ENCODE measurements around the gene ARMC2. TPM values are rescaled to one million over a fixed set of nuclear protein-coding genes. Genes with fewer than 3 reads are reported as not detected.
"Not testable (repeated sequence)": the region's sequence is repeated elsewhere in the genome, so short reads cannot be mapped to it uniquely, and the experiment has no call there.

Gene ARMC2
- total and polyA plus RNA-seq, 2 experiments from 2014 or later: 0.97 to 4.4 TPM

DNA sequence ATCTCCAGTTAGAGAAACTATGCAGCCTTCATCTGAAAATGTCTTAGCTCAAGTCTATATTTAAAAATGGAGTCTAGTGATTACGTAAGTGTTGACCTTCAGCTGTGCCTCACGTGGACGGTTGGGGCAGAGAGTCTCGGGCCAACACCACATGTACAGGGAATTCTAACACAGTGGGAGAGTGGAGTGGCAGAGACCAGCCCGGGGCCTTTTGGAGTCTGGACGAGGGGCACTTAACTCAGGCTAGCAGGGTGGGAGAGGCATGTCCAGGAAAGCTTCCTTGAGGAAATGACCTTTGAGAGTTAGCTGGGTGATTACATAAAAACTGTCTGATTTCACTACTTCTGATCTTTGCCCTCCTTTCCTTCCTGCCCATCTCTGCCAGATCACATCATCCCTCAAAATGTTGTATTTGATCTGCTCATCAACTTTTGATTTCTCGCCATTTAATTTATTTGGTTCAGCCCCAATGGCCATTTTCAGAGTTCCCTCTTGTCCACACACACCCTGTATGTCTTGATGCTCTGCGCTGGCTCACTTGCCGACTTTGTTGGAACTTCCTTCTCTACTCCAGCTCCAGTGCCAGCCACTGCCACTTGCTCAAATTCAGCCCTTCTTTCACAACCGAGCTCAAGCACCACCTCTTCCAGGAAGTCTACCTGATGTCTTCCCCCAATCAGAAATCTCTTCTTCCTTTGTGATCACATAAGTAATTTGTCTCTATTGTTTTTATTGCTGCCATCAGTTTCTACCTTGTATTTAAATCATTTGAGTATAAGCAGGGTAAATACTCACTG lies 2.6 kb downstream of the ARMC2 start:
- Histone ChIP-seq H4K20me1 (ENCODE audit: insufficient read depth) (no peaks in the 10 kb centered on the region), H3K4me1 (ENCODE audit: insufficient read depth) (no peaks in the 10 kb centered on the region), H2AFZ (no peak overlapping the region), H3K79me2 (ENCODE audit: insufficient read depth) (0 out of 2 replicates have a peak, but pooled peaks cover 9% of the 10 kb centered on the region), H3F3A (ENCODE audit: insufficient read depth) (no peaks in the 10 kb centered on the region), H3K27me3 (replicated peaks; ENCODE audit: insufficient read depth) (no peaks in the 10 kb centered on the region), H3K27ac (no peak overlapping the region), H3K36me3 (ENCODE audit: low read depth) (no peaks in the 10 kb centered on the region; the same call in 1 of the 2 replicates), H3K9me3 (ENCODE audit: low read depth) (no peaks in the 10 kb centered on the region), H3K9me2 (ENCODE audit: insufficient read depth) (no peaks in the 10 kb centered on the region), H3K9ac (no peak overlapping the region), H3K4me3 (no peak overlapping the region), H3K4me2 (ENCODE audit: unreplicated experiment) (no peak overlapping the region)
- 95 to 97% methylated on average over 10 of the region's 10 CpGs for WGBS, 2 experiments (ENCODE audit: low coverage in 1 of 2, low lambda C conversion rate in 2 of 2, missing lambda C conversion rate in 2 of 2)
- in situ Hi-C loops (cut with MboI): no loop called here
- no peak for DNase-seq
- TF ChIP-seq EZH2 (IDR thresholded peaks at IDR 0.05; ENCODE audit: insufficient read depth, poor library complexity, severe bottlenecking) (no peak), EZH2phosphoT487 (IDR thresholded peaks at IDR 0.05; ENCODE audit: insufficient read depth, low read depth) (no peak)

DNA sequence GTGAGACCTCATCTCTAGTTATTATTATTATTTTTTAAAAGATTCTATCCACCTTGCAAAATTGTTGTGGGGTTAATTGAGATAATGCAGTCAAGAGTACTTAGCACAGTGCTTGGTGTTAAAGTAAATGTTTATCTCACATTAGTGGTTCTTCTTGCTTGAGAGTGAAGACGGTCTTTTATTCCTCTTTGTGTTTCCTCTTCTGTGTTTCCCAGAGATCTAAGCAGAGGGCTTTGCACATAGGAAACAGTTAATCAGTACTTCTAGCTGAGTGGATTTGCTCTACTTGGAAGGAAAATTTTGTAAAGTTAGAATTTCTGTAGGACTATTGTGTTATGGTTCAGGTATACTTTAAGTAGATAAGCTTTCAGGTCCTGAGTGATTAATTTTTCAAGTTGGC lies 3.5 kb downstream of the ARMC2 start:
- no peak for TF ChIP-seq EZH2 (IDR thresholded peaks at IDR 0.05; ENCODE audit: insufficient read depth, poor library complexity, severe bottlenecking)
- no peak for TF ChIP-seq EZH2phosphoT487 (IDR thresholded peaks at IDR 0.05; ENCODE audit: insufficient read depth, low read depth)
- H3K4me3 ChIP-seq: no peak overlapping the region
- 64 to 76% methylated on average over 1 of the region's 1 CpG for WGBS, 2 experiments (ENCODE audit: low coverage in 1 of 2, low lambda C conversion rate in 2 of 2, missing lambda C conversion rate in 2 of 2)
- H3K9ac ChIP-seq: no peak overlapping the region
- no peak overlapping the region for H2AFZ ChIP-seq
- in situ Hi-C loops (cut with MboI): no loop called here
- H4K20me1 ChIP-seq (ENCODE audit: insufficient read depth): no peaks in the 10 kb centered on the region
- no peaks in the 10 kb centered on the region for H3K27me3 ChIP-seq (replicated peaks; ENCODE audit: insufficient read depth)
- H3K79me2 ChIP-seq (ENCODE audit: insufficient read depth): 0 out of 2 replicates have a peak, but pooled peaks cover 9% of the 10 kb centered on the region
- H3K4me1 ChIP-seq (ENCODE audit: insufficient read depth): no peaks in the 10 kb centered on the region
- H3K36me3 ChIP-seq (ENCODE audit: low read depth): no peaks in the 10 kb centered on the region; the same call in 1 of the 2 replicates
- H3K9me3 ChIP-seq (ENCODE audit: low read depth): no peaks in the 10 kb centered on the region
- H3K9me2 ChIP-seq (ENCODE audit: insufficient read depth): no peaks in the 10 kb centered on the region
- H3K4me2 ChIP-seq (ENCODE audit: unreplicated experiment): no peak overlapping the region
- no peak for DNase-seq
- H3F3A ChIP-seq (ENCODE audit: insufficient read depth): no peaks in the 10 kb centered on the region
- H3K27ac ChIP-seq: no peak overlapping the region

DNA sequence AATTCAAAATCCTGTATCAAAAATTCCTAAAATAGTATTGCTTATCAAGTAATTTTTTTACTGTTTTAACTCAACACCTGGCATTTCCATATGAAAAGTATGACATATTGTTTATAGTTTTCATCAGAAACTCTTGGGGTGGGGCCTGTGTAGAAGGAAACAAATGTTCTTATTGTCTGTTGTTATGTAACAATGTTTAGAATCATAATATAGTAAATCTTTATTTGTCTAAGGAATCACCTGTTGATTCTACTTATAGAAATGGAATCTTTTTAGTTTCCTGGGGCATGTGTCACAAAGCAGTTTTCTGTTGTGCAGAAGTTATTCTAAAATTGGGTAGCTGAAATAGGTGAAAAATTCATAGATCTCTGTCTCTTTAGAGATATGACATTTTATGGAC lies 4.9 kb downstream of the ARMC2 start:
- Histone ChIP-seq H3K9me2 (ENCODE audit: insufficient read depth) (no peaks in the 10 kb centered on the region), H3K36me3 (ENCODE audit: low read depth) (peaks cover 7% of the 10 kb centered on the region), H3K9me3 (ENCODE audit: low read depth) (no peaks in the 10 kb centered on the region), H2AFZ (no peak overlapping the region), H3K9ac (no peak overlapping the region), H3K4me3 (no peak overlapping the region), H3K4me1 (ENCODE audit: insufficient read depth) (no peaks in the 10 kb centered on the region), H4K20me1 (ENCODE audit: insufficient read depth) (no peaks in the 10 kb centered on the region), H3K27me3 (replicated peaks; ENCODE audit: insufficient read depth) (no peaks in the 10 kb centered on the region), H3F3A (ENCODE audit: insufficient read depth) (no peaks in the 10 kb centered on the region), H3K27ac (no peak overlapping the region), H3K79me2 (ENCODE audit: insufficient read depth) (0 out of 2 replicates have a peak, but pooled peaks cover 9% of the 10 kb centered on the region), H3K4me2 (ENCODE audit: unreplicated experiment) (no peak overlapping the region)
- in situ Hi-C loops (cut with MboI): no loop called here
- DNase-seq: no peak
- no peak for TF ChIP-seq EZH2 (IDR thresholded peaks at IDR 0.05; ENCODE audit: insufficient read depth, poor library complexity, severe bottlenecking)
- TF ChIP-seq EZH2phosphoT487 (IDR thresholded peaks at IDR 0.05; ENCODE audit: insufficient read depth, low read depth): no peak

- 96 to 97% methylated on average over 4 of the region's 4 CpGs for WGBS, 2 experiments (ENCODE audit: low coverage in 1 of 2, low lambda C conversion rate in 2 of 2, missing lambda C conversion rate in 2 of 2)
- H3K36me3 ChIP-seq (ENCODE audit: low read depth): no peaks in the 10 kb centered on the region
- H3K9me2 ChIP-seq (ENCODE audit: insufficient read depth): no peaks in the 10 kb centered on the region
- no peak overlapping the region for H2AFZ ChIP-seq
- no peaks in the 10 kb centered on the region for H3K79me2 ChIP-seq (ENCODE audit: insufficient read depth)
- no peak overlapping the region for H3K27ac ChIP-seq
- no peaks in the 10 kb centered on the region for H3K4me1 ChIP-seq (ENCODE audit: insufficient read depth)
- H3K4me3 ChIP-seq: no peak overlapping the region
- H3K4me2 ChIP-seq (ENCODE audit: unreplicated experiment): no peak overlapping the region
- H4K20me1 ChIP-seq (ENCODE audit: insufficient read depth): no peaks in the 10 kb centered on the region
- in situ Hi-C loops (cut with MboI): no loop called here
- H3F3A ChIP-seq (ENCODE audit: insufficient read depth): no peaks in the 10 kb centered on the region
- TF ChIP-seq EZH2 (IDR thresholded peaks at IDR 0.05; ENCODE audit: insufficient read depth, poor library complexity, severe bottlenecking): no peak
- no peak for TF ChIP-seq EZH2phosphoT487 (IDR thresholded peaks at IDR 0.05; ENCODE audit: insufficient read depth, low read depth)
- no peaks in the 10 kb centered on the region for H3K27me3 ChIP-seq (replicated peaks; ENCODE audit: insufficient read depth)
- no peak for DNase-seq
- no peaks in the 10 kb centered on the region for H3K9me3 ChIP-seq (ENCODE audit: low read depth)
- no peak overlapping the region for H3K9ac ChIP-seq
These were observed 14.4 kb downstream of the ARMC2 start for GRCh38 chr6:108862479-108863191.

DNA sequence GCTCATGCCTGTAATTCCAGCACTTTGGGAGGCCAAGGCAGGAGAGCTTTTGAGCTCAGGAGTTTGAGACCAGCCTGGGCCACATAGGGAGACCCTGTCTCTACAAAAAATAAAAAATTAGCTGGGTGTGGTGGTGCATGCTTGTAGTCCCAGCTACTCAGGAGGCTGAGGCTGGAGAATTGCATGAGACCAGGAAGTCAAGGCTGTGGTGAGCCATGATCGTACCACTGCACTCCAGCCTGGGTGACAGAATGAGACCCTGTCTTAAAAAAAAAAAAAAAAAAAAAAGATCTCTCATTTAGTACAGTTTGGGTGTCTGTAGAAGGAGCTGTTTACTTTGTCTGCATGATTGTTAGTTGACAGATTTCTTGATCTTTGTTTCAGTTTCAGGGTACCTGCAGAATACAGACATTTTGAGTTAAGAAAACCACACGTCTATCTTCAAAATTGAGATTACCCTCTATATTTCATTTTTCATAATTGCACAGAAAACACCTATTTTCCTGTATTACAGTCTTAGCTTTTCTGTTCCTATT lies 17.6 kb downstream of the ARMC2 start:
- H3K9me3 ChIP-seq (ENCODE audit: low read depth); H3K4me2 ChIP-seq (ENCODE audit: unreplicated experiment); DNase-seq; H3K36me3 ChIP-seq (ENCODE audit: low read depth); H3K4me3 ChIP-seq; H3K4me1 ChIP-seq (ENCODE audit: insufficient read depth); H2AFZ ChIP-seq; H3F3A ChIP-seq (ENCODE audit: insufficient read depth); H3K79me2 ChIP-seq (ENCODE audit: insufficient read depth); H3K9ac ChIP-seq; H4K20me1 ChIP-seq (ENCODE audit: insufficient read depth); in situ Hi-C loops (cut with MboI); H3K9me2 ChIP-seq (ENCODE audit: insufficient read depth); H3K27ac ChIP-seq; H3K27me3 ChIP-seq (replicated peaks; ENCODE audit: insufficient read depth): not testable (repeated sequence)
- 94 to 98% methylated on average over 2 of the region's 2 CpGs for WGBS, 2 experiments (ENCODE audit: low coverage in 1 of 2, low lambda C conversion rate in 2 of 2, missing lambda C conversion rate in 2 of 2)

Data from GM23248 (cell line).